Peyer's patch (tissue), 4 donors: ENCODE measurements around the gene NPAS2.

Source experiments
- CTCF ChIP-seq, 6 experiments: fragments of 450-650 bp in 4 of 6; fragments of 200-600 bp in 2 of 6; sonication (generic) in 1 of 6; IDR thresholded peaks; one replicate each; pipeline ENCODE4 v1.5.1; 2017 to 2019; ENCODE audit warnings: antibody characterized with exemption in 6 of 6, mild to moderate bottlenecking in 3 of 6, moderate library complexity in 1 of 6
- POLR2A ChIP-seq, 2 donors: fragments of 450-650 bp; IDR thresholded peaks; one replicate each; pipeline ENCODE4 v1.5.1; 2017; ENCODE audit warnings: antibody characterized with exemption in 2 of 2, mild to moderate bottlenecking in 2 of 2, moderate library complexity in 2 of 2

- no peak for TF ChIP-seq POLR2A (IDR thresholded peaks at IDR 0.05)
- no peak for TF ChIP-seq CTCF (IDR thresholded peaks at IDR 0.05)
Observed at GRCh38 chr2:101004620-101005325, 184.8 kb downstream of the NPAS2 start.
